Measurements from ENCODE around the gene AP5Z1. TPM values are rescaled to one million over a fixed set of nuclear protein-coding genes. Genes with fewer than 3 reads are reported as not detected.

Gene AP5Z1
- total and polyA plus RNA-seq, 12 donors: 8.4 to 188 (median 49.5) TPM

- peaks cover 0 to 65% of the 10 kb centered on the region in 2 donors for H3K36me3 ChIP-seq (replicated peaks in 1 of 2)
- WGBS, 4 donors: 72 to 95% (median 89%) methylated on average over 5 to 9 of the region's 9 CpGs
- TF ChIP-seq POLR2A (IDR thresholded peaks at IDR 0.05): no peak
- no peak for TF ChIP-seq CTCF (IDR thresholded peaks at IDR 0.05)
- no peaks in the 10 kb centered on the region for H3K27me3 ChIP-seq
- H3K4me3 ChIP-seq: no peak overlapping the region
- H3K9me3 ChIP-seq (replicated peaks in 1 of 3): no peaks in the 10 kb centered on the region
- H3K27ac ChIP-seq: no peak overlapping the region
- intact Hi-C loops (cut with DNase I): no loop called here
- no peak for DNase-seq
- peaks cover 13 to 14% of the 10 kb centered on the region in 2 donors for H3K4me1 ChIP-seq (replicated peaks in 1 of 2)
These were observed 14.6 kb downstream of the AP5Z1 start for GRCh38 chr7:4790078-4790465.

GRCh38 chr7:4790516-4790991 is 15.1 kb downstream of the AP5Z1 start:
- Histone ChIP-seq H3K4me3 (no peak overlapping the region), H3K4me1 (replicated peaks in 1 of 2) (peaks cover 13 to 14% of the 10 kb centered on the region in 2 donors), H3K27ac (no peak overlapping the region), H3K27me3 (no peaks in the 10 kb centered on the region), H3K9me3 (replicated peaks in 1 of 3) (no peaks in the 10 kb centered on the region), H3K36me3 (replicated peaks in 1 of 2) (peaks cover 0 to 61% of the 10 kb centered on the region in 2 donors)
- 92 to 97% (median 95%) methylated on average over 20 to 24 of the region's 24 CpGs for WGBS, 4 donors
- intact Hi-C loops (cut with DNase I): no loop called here
- TF ChIP-seq POLR2A (IDR thresholded peaks at IDR 0.05): no peak
- no peak for TF ChIP-seq CTCF (IDR thresholded peaks at IDR 0.05)
- DNase-seq: no peak

GRCh38 chr7:4791101-4791737 is 15.8 kb downstream of the AP5Z1 start:
- intact Hi-C loops (cut with DNase I): no loop called here
- TF ChIP-seq CTCF (IDR thresholded peaks at IDR 0.05) (no peak), POLR2A (IDR thresholded peaks at IDR 0.05) (no peak)

GRCh38 chr7:4791738-4792536 is 16.5 kb downstream of the AP5Z1 start:
- H3K9me3 ChIP-seq (replicated peaks in 1 of 3): no peaks in the 10 kb centered on the region
- H3K27me3 ChIP-seq: no peaks in the 10 kb centered on the region
- TF ChIP-seq POLR2A (IDR thresholded peaks at IDR 0.05) (no peak), CTCF (IDR thresholded peaks at IDR 0.05) (peak; percentile 48 to 89 (median 72))
- DNase-seq: peak; percentile 64 to 90 (median 84)
- H3K27ac ChIP-seq: peak overlapping the region in 4 of 5 donors; percentile 13 to 62 (median 44)
- H3K4me1 ChIP-seq (replicated peaks in 1 of 2): peaks cover 13 to 14% of the 10 kb centered on the region in 2 donors
- H3K36me3 ChIP-seq (replicated peaks in 1 of 2): peaks cover 0 to 47% of the 10 kb centered on the region in 2 donors
- H3K4me3 ChIP-seq: peak overlapping the region in 2 of 4 donors; percentile 25 to 35
- intact Hi-C loops (cut with DNase I): no loop called here
- 36 to 82% (median 39%) methylated on average over 18 to 50 of the region's 50 CpGs for WGBS, 4 donors

More at GRCh38 chr7:4791101-4791737, 15.8 kb downstream of the AP5Z1 start:
- Histone ChIP-seq H3K4me3 (no peak overlapping the region), H3K36me3 (replicated peaks in 1 of 2) (peaks cover 0 to 54% of the 10 kb centered on the region in 2 donors), H3K27me3 (no peaks in the 10 kb centered on the region), H3K27ac (no peak overlapping the region), H3K9me3 (replicated peaks in 1 of 3) (no peaks in the 10 kb centered on the region), H3K4me1 (replicated peaks in 1 of 2) (peaks cover 13 to 14% of the 10 kb centered on the region in 2 donors)
- WGBS, 4 donors: 93 to 95% (median 95%) methylated on average over 14 to 25 of the region's 25 CpGs
- no peak for DNase-seq

All from adrenal gland (tissue), 12 donors.